HG02884 (cell line): ENCODE measurements around the gene ATP9B.
A peak's percentile ranks its signal among the peaks of the same experiment; 100 is the strongest.

Source experiments
- ATAC-seq: cut with Tn5 transposase; IDR thresholded peaks from one replicate; pipeline ENCODE4 v1.9.1; 2021; ENCODE audit warnings: mild to moderate bottlenecking, moderate library complexity; ENCODE audit not compliant: unreplicated experiment

Gene ATP9B

GRCh38 chr18:79068937-79069716 is at the start of gene ATP9B:
Gene ATP9B, plus strand, starts transcription at chr18:79069394. Its CDS starts 17 bp downstream, at chr18:79069411.
- ATAC-seq, result peak; percentile 85

GRCh38 chr18:79019881-79020280 is 49.3 kb upstream of the ATP9B start:
- ATAC-seq, result no peak

GRCh38 chr18:79022603-79023002 is 46.6 kb upstream of the ATP9B start:
- ATAC-seq, result no peak

- ATAC-seq, result no peak
Observed at GRCh38 chr18:79026491-79026890, 42.7 kb upstream of the ATP9B start.

- ATAC-seq, result no peak
Observed at GRCh38 chr18:79030680-79031079, 38.5 kb upstream of the ATP9B start.

- no peak for ATAC-seq
Observed at GRCh38 chr18:79042276-79042675, 26.9 kb upstream of the ATP9B start.

GRCh38 chr18:79043288-79043687 is 25.9 kb upstream of the ATP9B start:
- no peak for ATAC-seq

- ATAC-seq, result no peak
Observed at GRCh38 chr18:79046522-79046921, 22.7 kb upstream of the ATP9B start.

GRCh38 chr18:79047556-79048244 is 21.5 kb upstream of the ATP9B start:
- no peak for ATAC-seq

- no peak for ATAC-seq
Observed at GRCh38 chr18:79048245-79048632, 21.0 kb upstream of the ATP9B start.

- no peak for ATAC-seq
Observed at GRCh38 chr18:79049506-79049905, 19.7 kb upstream of the ATP9B start.

- no peak for ATAC-seq
Observed at GRCh38 chr18:79050005-79050404, 19.2 kb upstream of the ATP9B start.

- no peak for ATAC-seq
Observed at GRCh38 chr18:79056827-79057367, 12.3 kb upstream of the ATP9B start.

- peak; percentile 94 for ATAC-seq
Observed at GRCh38 chr18:79058007-79058406, 11.2 kb upstream of the ATP9B start.

GRCh38 chr18:79062806-79063205 is 6.4 kb upstream of the ATP9B start:
- ATAC-seq, result no peak

- no peak for ATAC-seq
Observed at GRCh38 chr18:79064228-79064627, 5.0 kb upstream of the ATP9B start.

- ATAC-seq, result no peak
Observed at GRCh38 chr18:79065802-79066201, 3.4 kb upstream of the ATP9B start.

GRCh38 chr18:79067611-79068010 is 1.6 kb upstream of the ATP9B start:
- no peak for ATAC-seq

GRCh38 chr18:79068341-79068936 is 755 bp upstream of the ATP9B start:
- peak; percentile 30 for ATAC-seq

GRCh38 chr18:79069717-79070151 is 540 bp downstream of the ATP9B start:
- ATAC-seq, result no peak

- no peak for ATAC-seq
Observed at GRCh38 chr18:79070486-79070885, 1.3 kb downstream of the ATP9B start.

- ATAC-seq, result no peak
Observed at GRCh38 chr18:79071037-79071436, 1.8 kb downstream of the ATP9B start.
